Neural crest cell (in vitro differentiated cells): Measurements from ENCODE around the gene CHRNA1. TPM values are rescaled to one million over a fixed set of nuclear protein-coding genes. Genes with fewer than 3 reads are reported as not detected.

Experiments used
- DNase-seq: peaks from one replicate; pipeline ENCODE4 v3.0.0; 2021; ENCODE audit warnings: low read depth, mixed read lengths, low spot score
- H3K27ac Mint-ChIP-seq: one replicate; pipeline ENCODE4 v1.8.0; 2021; ENCODE audit warnings: mild to moderate bottlenecking, mixed read lengths; ENCODE audit not compliant: unreplicated experiment
- H3K27me3 Mint-ChIP-seq: 2 replicates; pipeline ENCODE4 v1.8.0; 2021; ENCODE audit warnings: low read depth, mild to moderate bottlenecking, mixed read lengths
- H3K36me3 Mint-ChIP-seq: 2 replicates; pipeline ENCODE4 v1.8.0; 2021; ENCODE audit warnings: low read depth, mild to moderate bottlenecking, mixed read lengths
- H3K4me1 Mint-ChIP-seq: 2 replicates; pipeline ENCODE4 v1.8.0; 2021; ENCODE audit warnings: mixed read lengths
- H3K4me3 Mint-ChIP-seq: one replicate; pipeline ENCODE4 v1.8.0; 2021; ENCODE audit warnings: mild to moderate bottlenecking, mixed read lengths
- H3K9me3 Mint-ChIP-seq: 2 replicates; pipeline ENCODE4 v1.8.0; 2021; ENCODE audit warnings: mixed read lengths
- total RNA-seq: library from RNA; stranded (reverse); gene quantifications from 2 replicates; pipeline ENCODE4 v1.2.1, GENCODE V29; 2021
- TF ChIP-seq, protein P1 (sequence below): fragments of 200-600 bp; sonication (generic); conservative IDR thresholded peaks from 2 replicates; pipeline ENCODE4 v1.5.0; 2021; ENCODE audit warnings: antibody characterized with exemption, mild to moderate bottlenecking

The CHRNA1 gene
- total RNA-seq, 1 donor from 2014 or later, result not detected

- TF ChIP-seq, protein P1, sequence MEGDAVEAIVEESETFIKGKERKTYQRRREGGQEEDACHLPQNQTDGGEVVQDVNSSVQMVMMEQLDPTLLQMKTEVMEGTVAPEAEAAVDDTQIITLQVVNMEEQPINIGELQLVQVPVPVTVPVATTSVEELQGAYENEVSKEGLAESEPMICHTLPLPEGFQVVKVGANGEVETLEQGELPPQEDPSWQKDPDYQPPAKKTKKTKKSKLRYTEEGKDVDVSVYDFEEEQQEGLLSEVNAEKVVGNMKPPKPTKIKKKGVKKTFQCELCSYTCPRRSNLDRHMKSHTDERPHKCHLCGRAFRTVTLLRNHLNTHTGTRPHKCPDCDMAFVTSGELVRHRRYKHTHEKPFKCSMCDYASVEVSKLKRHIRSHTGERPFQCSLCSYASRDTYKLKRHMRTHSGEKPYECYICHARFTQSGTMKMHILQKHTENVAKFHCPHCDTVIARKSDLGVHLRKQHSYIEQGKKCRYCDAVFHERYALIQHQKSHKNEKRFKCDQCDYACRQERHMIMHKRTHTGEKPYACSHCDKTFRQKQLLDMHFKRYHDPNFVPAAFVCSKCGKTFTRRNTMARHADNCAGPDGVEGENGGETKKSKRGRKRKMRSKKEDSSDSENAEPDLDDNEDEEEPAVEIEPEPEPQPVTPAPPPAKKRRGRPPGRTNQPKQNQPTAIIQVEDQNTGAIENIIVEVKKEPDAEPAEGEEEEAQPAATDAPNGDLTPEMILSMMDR, result no peak
- H3K9me3 Mint-ChIP-seq, result no peaks in the 10 kb centered on the region
- DNase-seq, result no peak
- no peaks in the 10 kb centered on the region for H3K36me3 Mint-ChIP-seq
- H3K4me3 Mint-ChIP-seq, result no peak overlapping the region
- peaks cover 34% of the 10 kb centered on the region for H3K4me1 Mint-ChIP-seq
- no peak overlapping the region for H3K27ac Mint-ChIP-seq
- no peaks in the 10 kb centered on the region for H3K27me3 Mint-ChIP-seq
These were observed 4.3 kb upstream of the CHRNA1 start for GRCh38 chr2:174768557-174768956.

GRCh38 chr2:174766271-174766670 is 2.0 kb upstream of the CHRNA1 start:
- no peak overlapping the region for H3K4me3 Mint-ChIP-seq
- peaks cover 29% of the 10 kb centered on the region for H3K4me1 Mint-ChIP-seq
- no peak overlapping the region for H3K27ac Mint-ChIP-seq
- TF ChIP-seq, protein P1, result no peak
- H3K9me3 Mint-ChIP-seq, result no peaks in the 10 kb centered on the region
- no peaks in the 10 kb centered on the region for H3K27me3 Mint-ChIP-seq
- no peak for DNase-seq
- no peaks in the 10 kb centered on the region for H3K36me3 Mint-ChIP-seq

- Mint-ChIP-seq H3K4me1 (peaks cover 25% of the 10 kb centered on the region), H3K9me3 (no peaks in the 10 kb centered on the region), H3K4me3 (no peak overlapping the region), H3K27ac (no peak overlapping the region), H3K27me3 (no peaks in the 10 kb centered on the region), H3K36me3 (no peaks in the 10 kb centered on the region)
- no peak for DNase-seq
- TF ChIP-seq, protein P1, result no peak
These were observed 1.3 kb upstream of the CHRNA1 start for GRCh38 chr2:174765576-174765975.

GRCh38 chr2:174763780-174764179 is 492 bp downstream of the CHRNA1 start:
- Mint-ChIP-seq H3K9me3 (no peaks in the 10 kb centered on the region), H3K4me1 (peaks cover 23% of the 10 kb centered on the region), H3K4me3 (no peak overlapping the region), H3K27ac (no peak overlapping the region), H3K36me3 (no peaks in the 10 kb centered on the region), H3K27me3 (no peaks in the 10 kb centered on the region)
- TF ChIP-seq, protein P1, result no peak
- DNase-seq, result no peak

DNA sequence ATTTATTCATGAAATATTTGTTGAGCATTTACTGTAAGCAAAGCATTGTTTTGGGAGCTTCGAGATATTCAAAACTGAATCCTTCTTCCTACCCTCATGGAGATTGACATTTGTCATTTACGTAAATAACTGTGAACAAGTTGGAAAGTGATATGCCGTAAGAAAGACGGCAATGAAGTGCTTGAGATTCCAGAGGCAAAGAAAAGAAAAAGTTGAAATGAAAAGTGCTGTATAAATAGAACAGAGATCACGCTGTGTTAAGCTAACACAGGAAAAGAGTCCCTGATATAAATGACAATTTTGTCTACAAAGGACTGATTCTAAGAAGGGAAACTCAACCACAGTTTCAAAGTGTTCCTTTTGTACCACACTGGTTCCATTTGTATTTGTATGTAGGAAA is 1.8 kb downstream of the CHRNA1 start:
- H3K36me3 Mint-ChIP-seq, result no peaks in the 10 kb centered on the region
- no peaks in the 10 kb centered on the region for H3K27me3 Mint-ChIP-seq
- TF ChIP-seq, protein P1, result no peak
- peak overlapping the region; percentile 90 for H3K27ac Mint-ChIP-seq
- H3K4me1 Mint-ChIP-seq, result peaks cover 18% of the 10 kb centered on the region
- DNase-seq, result no peak
- no peak overlapping the region for H3K4me3 Mint-ChIP-seq
- no peaks in the 10 kb centered on the region for H3K9me3 Mint-ChIP-seq

GRCh38 chr2:174761837-174762236 is 2.4 kb downstream of the CHRNA1 start:
- Mint-ChIP-seq H3K9me3 (no peaks in the 10 kb centered on the region), H3K27ac (no peak overlapping the region), H3K27me3 (no peaks in the 10 kb centered on the region), H3K36me3 (no peaks in the 10 kb centered on the region), H3K4me3 (no peak overlapping the region), H3K4me1 (peaks cover 18% of the 10 kb centered on the region)
- TF ChIP-seq, protein P1, result no peak
- DNase-seq, result no peak
